Measurements from ENCODE around the gene PTGDS. TPM values are rescaled to one million over a fixed set of nuclear protein-coding genes. Genes with fewer than 3 reads are reported as not detected.
A peak's percentile ranks its signal among the peaks of the same experiment; 100 is the strongest.

PTGDS gene
- total RNA-seq, 2 experiments from 2014 or later, result not detected

DNA sequence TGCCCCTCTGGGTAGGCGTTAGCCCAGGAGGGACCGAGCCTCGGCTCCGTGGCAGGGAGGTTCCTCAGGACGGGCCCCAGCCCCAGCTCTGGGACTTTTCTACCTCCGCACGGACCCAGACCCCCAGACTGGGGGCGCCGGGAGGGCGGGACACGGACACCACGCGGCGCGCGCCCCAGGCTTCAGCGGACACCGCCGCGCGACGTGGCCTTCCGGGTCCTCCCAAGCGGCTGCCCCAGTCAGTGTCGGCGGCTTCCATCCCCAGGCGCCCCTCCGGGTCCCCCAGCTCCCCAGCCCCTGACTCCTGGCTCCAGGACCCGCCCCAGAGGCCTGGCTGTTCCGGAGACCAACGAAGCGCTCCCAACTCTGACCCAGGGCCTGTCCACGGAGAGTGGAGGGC is 8.5 kb downstream of the PTGDS start:
- DNase-seq (no peak), ATAC-seq (no peak)
- no peaks in the 10 kb centered on the region for H3K9me3 Mint-ChIP-seq (ENCODE audit: low read depth)
- no peaks in the 10 kb centered on the region for H3K36me3 Mint-ChIP-seq (ENCODE audit: low read depth)
- intact Hi-C loops (cut with DNase I, micrococcal nuclease), result no loop called here
- peaks cover 13% of the 10 kb centered on the region for H3K27me3 Mint-ChIP-seq
- no peak overlapping the region for H3K4me3 Mint-ChIP-seq
- ChIA-PET POLR2A (no interaction called here), CTCF (no interaction called here)
- H3K27ac Mint-ChIP-seq, result no peak overlapping the region
- H3K4me1 Mint-ChIP-seq, result no peaks in the 10 kb centered on the region

GRCh38 chr9:136988872-136989271 is 11.6 kb downstream of the PTGDS start:
- ATAC-seq (no peak), DNase-seq (no peak)
- Mint-ChIP-seq H3K27ac (no peak overlapping the region), H3K9me3 (ENCODE audit: low read depth) (no peaks in the 10 kb centered on the region), H3K4me3 (no peak overlapping the region), H3K27me3 (peaks cover 10% of the 10 kb centered on the region), H3K4me1 (peaks cover 11% of the 10 kb centered on the region), H3K36me3 (ENCODE audit: low read depth) (peaks cover 7% of the 10 kb centered on the region)
- ChIA-PET POLR2A (no interaction called here), CTCF (interaction anchor here (1.1 kb wide), 1 partner anchor 173 kb away, joined by 3 read pairs; no protein-coding TSS in a partner anchor)
- intact Hi-C loops (cut with DNase I, micrococcal nuclease), result no loop called here

DNA sequence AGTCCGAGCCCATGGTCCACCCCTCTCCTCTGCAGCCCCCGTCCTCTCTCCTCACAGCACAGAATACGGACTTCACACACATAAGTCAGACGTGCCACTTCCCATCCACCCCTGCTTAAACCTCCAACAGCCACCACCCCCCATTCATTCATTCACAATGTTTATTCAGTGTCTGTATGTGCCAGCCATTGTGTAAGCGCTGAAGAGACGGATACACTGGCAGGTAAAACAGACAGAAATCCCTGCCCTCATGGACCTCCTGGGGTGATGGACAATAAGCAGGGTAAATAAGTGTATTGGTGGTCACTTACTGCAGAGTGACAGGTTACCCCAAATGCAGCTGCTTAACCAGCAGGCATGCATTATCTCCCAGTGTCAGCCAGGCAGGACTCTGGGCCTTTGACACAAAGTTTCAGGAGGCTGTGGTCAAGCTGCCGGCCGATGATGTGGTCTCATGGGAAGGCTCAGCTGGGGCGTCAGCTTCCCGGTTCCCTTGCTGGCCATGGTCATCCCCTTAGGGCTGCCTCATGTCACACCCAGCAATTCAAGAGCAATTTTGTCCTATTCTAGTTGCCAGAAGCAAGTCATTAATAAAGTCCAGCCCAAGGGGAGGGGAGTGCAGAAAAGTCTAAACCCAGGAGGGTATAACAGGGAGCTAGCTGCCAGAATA is 13.1 kb downstream of the PTGDS start:
- Mint-ChIP-seq H3K36me3 (ENCODE audit: low read depth) (peaks cover 10% of the 10 kb centered on the region), H3K9me3 (ENCODE audit: low read depth) (no peaks in the 10 kb centered on the region), H3K27ac (no peak overlapping the region), H3K4me1 (peaks cover 13% of the 10 kb centered on the region), H3K4me3 (peak overlapping the region; percentile 1), H3K27me3 (peaks cover 8% of the 10 kb centered on the region)
- ChIA-PET POLR2A (interaction anchor here (0.5 kb wide), 2 partner anchors 9 to 509 kb away, joined by 3 read pairs; no protein-coding TSS in a partner anchor), CTCF (interaction anchor here (3.2 kb wide), 1 partner anchor 12 kb away, joined by 15 read pairs; no protein-coding TSS in a partner anchor)
- no peak for ATAC-seq
- DNase-seq, result no peak
- intact Hi-C loops (cut with DNase I, micrococcal nuclease), result loop anchor here in 1 of 2 experiments (5.0 kb wide), 1 partner anchor 38 kb away; the partner anchor contains the start of gene LCN12

- Mint-ChIP-seq H3K9me3 (ENCODE audit: low read depth) (no peaks in the 10 kb centered on the region), H3K27ac (peak within 1 kb of the TSS; percentile 70), H3K36me3 (ENCODE audit: low read depth) (peaks cover 10% of the 10 kb centered on the region), H3K4me3 (peak within 1 kb of the TSS; percentile 81), H3K4me1 (peaks cover 22% of the 10 kb centered on the region), H3K27me3 (peaks cover 4% of the 10 kb centered on the region)
- intact Hi-C loops (cut with DNase I, micrococcal nuclease), result loop anchor here (1.0 to 5.0 kb wide), 18 partner anchors 14 to 747 kb away; partner anchors contain the start of genes TMEM141 (in 2 of the 2), DNLZ (in 1 of the 2), EDF1 (in 1 of the 2) and FBXW5 (in 1 of the 2)
- ChIA-PET POLR2A (interaction anchor here (0.7 to 1.1 kb wide), 6 partner anchors 14 to 459 kb away, joined by 3 to 5 read pairs (median 3); partner anchors contain the start of gene MAN1B1), CTCF (interaction anchor here (0.6 to 3.2 kb wide), 7 partner anchors 14 to 150 kb away, joined by 3 to 15 read pairs (median 10); partner anchors contain the start of gene AJM1)
- peak; percentile 95 for ATAC-seq
- peak; percentile 98 for DNase-seq
Observed at GRCh38 chr9:136991993-136992818, 14.9 kb downstream of the PTGDS start, which contains the start of gene PAXX. TSS of gene PAXX (plus strand) at chr9:136992422. CDS start at chr9:136992444, 22 bp downstream.

GRCh38 chr9:136992819-136993369 is 15.6 kb downstream of the PTGDS start:
- Mint-ChIP-seq H3K4me3 (peak overlapping the region; percentile 81), H3K27me3 (peaks cover 6% of the 10 kb centered on the region), H3K27ac (peak overlapping the region; percentile 65), H3K4me1 (peaks cover 26% of the 10 kb centered on the region), H3K9me3 (ENCODE audit: low read depth) (no peaks in the 10 kb centered on the region), H3K36me3 (ENCODE audit: low read depth) (peaks cover 10% of the 10 kb centered on the region)
- CTCF ChIA-PET, result interaction anchor here (0.6 to 3.2 kb wide), 11 partner anchors 14 to 202 kb away, joined by 3 to 15 read pairs (median 4); partner anchors contain the start of genes AJM1 and TMEM141
- DNase-seq (no peak), ATAC-seq (no peak)
- intact Hi-C loops (cut with DNase I, micrococcal nuclease), result loop anchor here (1.0 to 5.0 kb wide), 18 partner anchors 15 to 748 kb away; partner anchors contain the start of genes TMEM141 (in 2 of the 2), DNLZ (in 1 of the 2), EDF1 (in 1 of the 2) and FBXW5 (in 1 of the 2)
- POLR2A ChIA-PET, result interaction anchor here (0.7 to 1.0 kb wide), 2 partner anchors 94 to 120 kb away, joined by 3 to 5 read pairs; partner anchors contain the start of gene MAN1B1

- Mint-ChIP-seq H3K27me3 (peaks cover 6% of the 10 kb centered on the region), H3K27ac (no peak overlapping the region), H3K36me3 (ENCODE audit: low read depth) (peaks cover 10% of the 10 kb centered on the region), H3K9me3 (ENCODE audit: low read depth) (no peaks in the 10 kb centered on the region), H3K4me3 (no peak overlapping the region), H3K4me1 (peaks cover 29% of the 10 kb centered on the region)
- ATAC-seq (no peak), DNase-seq (no peak)
- intact Hi-C loops (cut with DNase I, micrococcal nuclease), result loop anchor here in 1 of 2 experiments (5.0 kb wide), 1 partner anchor 42 kb away; the partner anchor contains the start of gene LCN12
- ChIA-PET CTCF (interaction anchor here (0.8 to 1.3 kb wide), 2 partner anchors 15 to 29 kb away, joined by 3 to 4 read pairs; no protein-coding TSS in a partner anchor), POLR2A (interaction anchor here (0.6 kb wide), 1 partner anchor 30 kb away, joined by 3 read pairs; no protein-coding TSS in a partner anchor)
Observed at GRCh38 chr9:136994180-136994887, 17.0 kb downstream of the PTGDS start.

DNA sequence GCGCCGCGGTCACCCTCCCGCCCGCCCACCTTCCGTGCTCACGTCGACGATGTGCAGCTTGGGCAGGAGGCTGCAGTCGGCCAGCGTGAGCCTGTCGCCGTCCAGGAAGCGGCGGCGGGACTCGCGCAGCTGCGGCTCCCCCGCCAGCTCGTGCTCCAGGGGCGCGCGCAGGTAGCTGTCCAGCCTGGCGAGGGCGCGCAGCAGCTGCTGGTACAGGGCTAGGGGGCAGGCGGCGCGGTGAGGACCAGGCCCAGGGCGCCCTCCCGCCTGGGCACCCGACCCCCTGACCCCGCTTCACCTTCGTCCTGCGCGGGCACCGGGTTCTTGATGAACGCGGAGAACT is 17.6 kb downstream of the PTGDS start:
- no peak for ATAC-seq
- H3K4me1 Mint-ChIP-seq, result peaks cover 29% of the 10 kb centered on the region
- H3K4me3 Mint-ChIP-seq, result no peak overlapping the region
- H3K27me3 Mint-ChIP-seq, result peaks cover 6% of the 10 kb centered on the region
- POLR2A ChIA-PET, result no interaction called here
- intact Hi-C loops (cut with DNase I, micrococcal nuclease), result loop anchor here in 1 of 2 experiments (5.0 kb wide), 1 partner anchor 43 kb away; the partner anchor contains the start of gene LCN12
- no peak for DNase-seq
- H3K36me3 Mint-ChIP-seq (ENCODE audit: low read depth), result peaks cover 10% of the 10 kb centered on the region
- H3K27ac Mint-ChIP-seq, result no peak overlapping the region
- CTCF ChIA-PET, result interaction anchor here (0.6 kb wide), 1 partner anchor 86 kb away, joined by 3 read pairs; no protein-coding TSS in a partner anchor
- H3K9me3 Mint-ChIP-seq (ENCODE audit: low read depth), result no peaks in the 10 kb centered on the region

- no peak overlapping the region for H3K4me3 Mint-ChIP-seq
- H3K27me3 Mint-ChIP-seq, result peaks cover 6% of the 10 kb centered on the region
- intact Hi-C loops (cut with DNase I, micrococcal nuclease), result no loop called here
- ATAC-seq (no peak), DNase-seq (no peak)
- no peaks in the 10 kb centered on the region for H3K9me3 Mint-ChIP-seq (ENCODE audit: low read depth)
- POLR2A ChIA-PET, result no interaction called here
- H3K36me3 Mint-ChIP-seq (ENCODE audit: low read depth), result peaks cover 10% of the 10 kb centered on the region
- H3K4me1 Mint-ChIP-seq, result peaks cover 34% of the 10 kb centered on the region
- no peak overlapping the region for H3K27ac Mint-ChIP-seq
- CTCF ChIA-PET, result interaction anchor here (0.6 to 1.2 kb wide), 3 partner anchors 10 to 87 kb away, joined by 3 to 4 read pairs (median 3); no protein-coding TSS in a partner anchor
Observed at GRCh38 chr9:136995362-136995761, 18.1 kb downstream of the PTGDS start.

GRCh38 chr9:136995772-136996311 is 18.5 kb downstream of the PTGDS start:
- Mint-ChIP-seq H3K9me3 (ENCODE audit: low read depth) (no peaks in the 10 kb centered on the region), H3K4me1 (peaks cover 38% of the 10 kb centered on the region), H3K4me3 (no peak overlapping the region), H3K27me3 (peaks cover 6% of the 10 kb centered on the region), H3K27ac (no peak overlapping the region), H3K36me3 (ENCODE audit: low read depth) (peaks cover 10% of the 10 kb centered on the region)
- DNase-seq, result no peak
- ChIA-PET CTCF (interaction anchor here (0.6 to 1.2 kb wide), 6 partner anchors 11 to 427 kb away, joined by 3 to 5 read pairs (median 4); partner anchors contain the start of genes EXD3 and NPDC1), POLR2A (interaction anchor here (0.6 kb wide), 1 partner anchor 9 kb away, joined by 5 read pairs; no protein-coding TSS in a partner anchor)
- intact Hi-C loops (cut with DNase I, micrococcal nuclease), result no loop called here
- ATAC-seq, result no peak

All from activated CD4-positive, alpha-beta T cell treated with anti-CD3 and anti-CD28 coated beads for 36 hours (primary cell).